Islet precursor cell (in vitro differentiated cells): ENCODE measurements around the gene YJU2.
"Not testable (repeated sequence)": the region's sequence is repeated elsewhere in the genome, so short reads cannot be mapped to it uniquely, and the experiment has no call there.

Experiments used
- DNase-seq: peaks from one replicate; pipeline ENCODE4 v3.0.0-alpha.2; 2018

YJU2 gene

GRCh38 chr19:4229179-4229931 lies 17.5 kb upstream of the YJU2 start, which contains the start of gene EBI3:
Gene EBI3, plus strand, starts transcription at chr19:4229523. Its CDS starts 28 bp downstream, at chr19:4229551.
- peak; percentile 84 for DNase-seq

GRCh38 chr19:4230237-4230636 lies 16.6 kb upstream of the YJU2 start:
- DNase-seq, result not testable (repeated sequence)

DNA sequence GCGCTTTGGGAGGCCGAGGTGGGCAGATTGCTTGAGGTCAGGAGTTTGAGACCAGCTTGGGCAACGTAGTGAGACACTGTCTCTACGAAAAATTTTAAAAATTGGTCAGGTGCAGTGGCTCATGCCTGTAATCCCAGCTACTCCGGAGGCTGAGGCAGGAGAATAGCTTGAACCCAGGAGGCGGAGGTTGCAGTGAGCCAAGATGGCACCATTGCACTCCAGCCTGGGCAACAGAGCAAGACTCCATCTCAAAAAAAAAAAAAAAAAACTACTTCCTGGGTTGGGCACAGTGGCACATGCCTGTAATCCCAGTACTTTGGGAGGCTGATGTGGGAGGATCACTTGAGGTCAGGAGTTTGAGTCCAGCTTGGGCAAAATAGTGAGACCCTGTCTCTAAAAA lies 15.4 kb upstream of the YJU2 start:
- DNase-seq, result not testable (repeated sequence)

DNA sequence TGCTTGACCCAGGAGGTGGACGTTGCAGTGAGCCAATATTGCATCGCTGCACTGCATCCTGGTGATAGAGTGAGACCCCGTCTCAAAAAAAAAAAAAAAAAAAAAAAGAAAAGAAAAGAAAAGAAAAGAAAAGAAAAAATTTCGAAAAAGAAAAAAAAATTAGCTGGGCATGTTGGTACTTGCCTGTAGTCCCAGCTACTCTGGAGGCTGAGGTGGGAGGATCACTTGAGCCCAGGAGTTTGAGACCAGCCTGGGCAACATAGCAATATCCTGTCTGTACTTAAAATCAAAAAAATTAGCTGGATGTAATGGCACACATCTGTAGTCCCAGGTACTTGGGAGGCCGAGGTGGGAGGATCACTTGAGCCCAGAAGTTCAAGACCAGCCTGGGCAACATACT lies 14.7 kb upstream of the YJU2 start:
- not testable (repeated sequence) for DNase-seq

DNA sequence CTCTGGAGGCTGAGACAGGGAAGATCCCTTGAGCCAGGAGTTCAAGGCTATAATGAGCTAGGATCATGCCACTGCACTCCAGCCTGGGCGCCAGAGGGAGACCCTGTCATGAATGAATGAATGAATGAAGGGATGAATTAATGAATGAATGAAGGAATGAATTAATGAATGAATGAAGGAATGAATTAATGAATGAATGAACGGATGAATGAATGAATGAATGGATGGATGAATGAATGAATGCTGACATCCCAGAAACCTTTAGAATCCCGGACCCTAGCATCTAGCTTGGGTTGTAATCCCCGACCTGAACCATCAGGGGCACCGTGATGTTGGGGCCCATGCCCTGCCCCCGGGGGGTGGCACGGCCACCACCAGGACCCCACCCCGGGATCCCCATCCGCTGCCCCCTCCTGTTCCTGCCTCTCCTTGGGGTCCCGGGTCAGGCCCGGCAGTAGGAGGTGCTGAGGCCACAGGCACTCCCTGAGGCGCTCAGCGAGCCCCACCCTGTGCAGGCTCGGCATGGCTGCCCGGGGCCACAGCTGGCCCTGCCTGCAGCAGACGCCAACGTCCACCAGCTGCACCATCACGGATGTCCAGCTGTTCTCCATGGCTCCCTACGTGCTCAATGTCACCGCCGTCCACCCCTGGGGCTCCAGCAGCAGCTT lies 14.1 kb upstream of the YJU2 start:
- no peak for DNase-seq

DNA sequence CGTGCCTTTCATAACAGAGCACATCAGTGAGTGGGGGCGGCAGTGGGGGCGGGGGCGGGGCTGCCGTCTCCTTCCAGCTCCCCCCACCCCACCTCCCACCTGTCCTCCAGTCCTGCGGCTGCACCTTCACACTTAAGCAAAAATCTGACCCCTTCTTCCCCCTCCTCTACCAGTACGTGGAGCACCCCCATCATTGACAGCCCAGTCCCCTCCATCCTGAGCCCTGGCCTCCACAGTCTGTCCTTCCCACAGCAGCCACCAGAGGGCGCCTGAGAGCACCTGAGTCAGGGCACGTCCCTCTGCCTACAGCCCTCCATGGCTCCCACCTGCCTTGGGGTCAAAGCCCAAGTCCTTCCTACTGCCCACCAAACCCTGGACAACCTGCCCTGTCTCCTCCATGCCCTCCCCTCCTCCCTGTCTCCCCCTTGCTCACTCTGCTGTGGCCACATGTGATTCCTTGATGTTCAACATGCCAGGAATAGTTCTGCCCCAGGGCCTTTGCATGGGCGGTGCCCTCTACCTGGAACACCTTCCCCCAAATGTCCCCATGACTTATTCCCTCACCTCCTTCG lies 13.5 kb upstream of the YJU2 start:
- DNase-seq, result peak; percentile 74

DNA sequence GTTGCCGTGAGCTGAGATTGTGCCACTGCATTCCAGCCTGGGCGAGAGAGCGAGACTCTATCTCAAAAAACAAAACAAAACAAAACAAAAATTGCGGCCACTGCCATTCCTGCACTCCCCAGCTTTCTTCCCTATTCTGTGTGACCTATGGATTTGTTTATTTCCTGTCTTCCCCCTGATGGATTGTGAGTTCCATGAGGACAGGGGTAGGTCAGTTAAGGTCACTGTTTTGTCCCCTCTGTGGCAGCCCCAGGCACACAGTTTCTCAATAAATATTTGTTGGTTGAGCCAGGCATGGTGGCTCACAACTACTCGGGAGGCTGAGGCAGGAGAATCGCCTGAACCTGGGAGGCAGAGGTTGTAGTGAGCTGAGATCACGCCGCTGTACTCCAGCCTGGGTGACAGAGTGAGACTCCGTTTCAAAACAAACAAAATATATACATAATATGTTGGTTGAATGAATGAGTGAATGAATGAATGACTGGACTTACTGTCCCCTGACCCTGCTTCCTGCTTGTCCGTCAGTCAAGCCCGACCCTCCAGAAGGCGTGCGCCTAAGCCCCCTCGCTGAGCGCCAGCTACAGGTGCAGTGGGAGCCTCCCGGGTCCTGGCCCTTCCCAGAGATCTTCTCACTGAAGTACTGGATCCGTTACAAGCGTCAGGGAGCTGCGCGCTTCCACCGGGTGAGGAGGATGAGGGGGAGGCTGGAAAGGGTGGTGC lies 12.6 kb upstream of the YJU2 start:
- DNase-seq, result no peak

GRCh38 chr19:4234862-4235201 lies 12.0 kb upstream of the YJU2 start:
- no peak for DNase-seq

DNA sequence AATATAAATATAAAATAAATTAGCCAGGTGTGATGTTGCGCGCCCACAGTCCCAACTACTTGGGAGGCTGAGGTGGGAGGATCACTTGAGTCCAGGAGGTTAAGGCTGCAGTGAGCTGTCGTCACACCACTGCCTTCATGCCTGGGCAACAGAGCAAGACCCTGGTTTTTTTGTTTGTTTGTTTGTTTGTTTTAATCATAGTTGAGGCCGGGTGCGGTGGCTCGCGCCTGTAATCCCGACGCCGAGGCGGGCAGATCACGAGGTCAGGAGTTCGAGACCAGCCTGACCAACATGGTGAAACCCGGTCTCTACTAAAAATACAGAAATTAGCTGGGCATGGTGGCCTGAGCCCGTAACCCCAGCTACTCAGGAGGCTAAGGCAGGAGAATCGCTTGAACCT lies 9.4 kb upstream of the YJU2 start:
- DNase-seq, result not testable (repeated sequence)

DNA sequence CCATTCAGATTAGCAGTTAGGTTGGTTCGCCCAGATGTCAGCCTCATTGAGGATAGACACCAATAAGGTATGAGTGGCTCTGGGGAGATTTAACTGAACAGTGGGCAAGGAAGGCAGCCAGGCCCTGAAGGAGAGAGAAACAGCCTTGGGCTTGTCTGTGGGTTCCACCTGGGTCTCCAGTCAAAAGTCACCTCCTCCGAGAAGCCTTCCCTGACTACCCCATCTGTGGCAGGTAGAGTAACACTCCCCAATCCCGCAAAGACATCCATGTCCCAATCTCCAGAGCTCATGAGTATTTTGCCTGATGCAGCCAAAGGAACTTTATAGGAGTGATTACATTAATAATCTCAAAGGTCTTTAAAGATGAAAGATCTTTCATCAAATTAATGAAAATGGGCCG lies 8.0 kb upstream of the YJU2 start:
- DNase-seq, result no peak

DNA sequence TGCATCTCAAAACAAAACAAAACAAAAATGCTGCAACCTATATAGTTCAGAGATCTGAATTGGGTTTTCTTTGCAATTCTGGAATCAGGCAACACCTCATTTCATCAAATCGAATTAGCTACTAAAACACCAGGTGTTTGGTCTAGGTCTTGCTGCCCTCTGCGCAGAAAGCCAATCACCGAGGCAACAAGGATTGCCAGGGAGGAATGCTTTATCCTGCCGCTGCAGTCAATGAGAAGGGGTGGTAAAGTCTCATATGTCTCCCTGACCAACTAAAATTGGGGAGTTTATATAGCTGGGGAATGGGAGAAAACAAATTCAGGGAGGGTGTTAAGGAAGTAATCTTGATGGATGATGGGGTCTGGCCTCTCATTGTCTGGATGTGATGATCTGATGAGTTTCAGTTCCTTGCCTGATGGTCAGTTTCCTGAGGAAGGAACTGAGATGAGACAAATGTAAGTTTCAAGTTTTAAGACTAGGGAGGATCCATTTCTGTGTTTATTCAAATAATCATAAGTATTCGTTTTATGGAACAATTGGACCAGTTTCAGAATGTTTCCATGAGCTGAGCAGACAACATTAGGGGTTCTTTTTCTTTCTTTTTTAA lies 5.0 kb upstream of the YJU2 start:
- no peak for DNase-seq

- not testable (repeated sequence) for DNase-seq
Measured at GRCh38 chr19:4245938-4246337, 942 bp upstream of the YJU2 start.

DNA sequence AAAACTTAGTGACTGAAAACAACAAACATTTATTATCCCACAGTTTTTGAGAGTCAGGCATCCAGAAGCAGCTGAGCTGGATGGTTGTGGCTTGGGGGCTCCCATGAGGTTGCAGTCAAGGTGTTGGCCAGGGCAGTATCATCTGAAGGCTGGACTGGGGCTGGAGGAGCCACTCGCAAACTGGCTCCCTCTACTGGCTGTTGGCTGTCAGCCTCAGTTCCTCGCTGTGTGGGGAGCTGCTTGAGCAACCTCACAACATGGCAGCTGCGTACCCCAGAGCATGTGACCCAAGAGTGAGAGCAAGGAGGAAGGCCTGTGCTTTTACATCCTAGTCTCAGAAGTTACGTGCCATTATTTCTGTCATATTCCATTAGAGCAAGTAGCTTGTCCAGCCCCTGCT lies 9.7 kb downstream of the YJU2 start:
- DNase-seq, result no peak

- no peak for DNase-seq
Measured at GRCh38 chr19:4257025-4257424, 10.1 kb downstream of the YJU2 start.

DNA sequence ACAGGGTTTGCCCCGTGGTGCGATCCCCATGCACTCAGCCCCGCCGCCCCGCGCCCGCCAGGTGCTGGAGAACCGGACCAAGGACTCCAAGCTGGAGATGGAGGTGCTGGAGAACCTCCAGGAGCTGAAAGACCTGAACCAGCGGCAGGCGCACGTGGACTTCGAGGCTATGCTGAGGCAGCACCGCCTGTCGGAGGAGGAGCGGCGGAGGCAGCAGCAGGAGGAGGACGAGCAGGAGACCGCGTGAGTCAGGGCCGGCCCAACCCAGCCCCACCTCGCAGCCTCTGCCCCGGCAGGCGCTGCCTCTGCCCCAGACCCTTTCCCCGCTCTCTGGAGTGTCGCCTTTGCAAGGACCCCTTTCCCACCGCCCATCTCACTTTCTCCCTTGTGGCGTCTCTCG lies 11.3 kb downstream of the YJU2 start:
- DNase-seq, result no peak

GRCh38 chr19:4260613-4261191 lies 13.8 kb downstream of the YJU2 start:
- DNase-seq, result no peak

DNA sequence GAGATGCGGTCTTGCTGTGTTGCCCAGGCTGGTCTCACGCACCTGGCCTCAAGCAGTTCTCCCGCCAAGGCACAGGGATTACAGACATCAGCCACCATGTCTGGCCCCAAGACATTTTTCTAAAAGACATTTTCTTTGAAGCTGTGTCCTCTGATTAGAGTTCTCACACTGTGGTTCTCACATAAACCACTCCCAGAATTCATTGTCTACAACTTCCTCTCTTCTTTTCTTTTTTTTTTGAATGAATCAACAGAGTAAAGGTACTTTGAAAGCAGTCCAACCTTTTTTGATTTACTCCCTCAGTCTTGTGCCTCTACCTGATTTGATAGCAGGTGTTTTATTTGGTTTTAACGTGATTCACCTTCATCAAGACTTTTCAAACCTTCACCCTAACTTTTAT lies 17.9 kb downstream of the YJU2 start:
- no peak for DNase-seq

DNA sequence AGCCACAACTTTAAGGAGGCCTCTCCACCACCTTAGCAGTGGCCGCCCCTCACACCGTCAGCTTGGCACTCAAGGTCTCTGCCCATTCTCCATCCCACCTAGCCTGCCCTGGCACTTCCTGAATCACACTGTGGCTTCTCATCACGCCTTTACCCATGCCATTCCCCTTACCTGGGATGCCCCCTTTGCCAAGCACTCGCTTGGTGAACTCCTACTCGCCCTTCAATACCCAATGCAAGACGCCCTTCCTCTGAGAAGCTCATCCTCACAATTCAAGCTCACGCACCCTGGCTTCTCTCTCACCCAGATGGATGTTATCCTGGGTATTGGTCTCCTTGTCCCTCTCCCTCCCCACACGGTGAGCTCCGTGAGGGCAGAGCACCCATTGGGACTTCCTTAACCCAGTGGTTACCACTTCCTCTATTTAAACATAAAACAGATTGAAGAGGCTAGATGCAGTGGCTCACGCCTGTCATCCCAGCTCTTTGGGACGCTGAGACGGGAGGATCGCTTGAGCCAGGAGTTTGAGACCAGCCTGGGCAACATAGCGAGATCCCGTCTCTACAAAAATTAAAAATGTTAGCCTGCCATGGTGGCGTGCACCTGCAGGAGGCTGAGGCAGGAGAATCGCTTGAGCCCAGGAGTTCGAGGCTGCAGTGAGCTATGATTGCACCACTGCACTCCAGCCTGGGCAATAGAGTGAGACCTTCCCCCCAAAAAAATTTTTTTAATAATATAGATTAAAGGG lies 19.5 kb downstream of the YJU2 start:
- DNase-seq, result no peak

DNA sequence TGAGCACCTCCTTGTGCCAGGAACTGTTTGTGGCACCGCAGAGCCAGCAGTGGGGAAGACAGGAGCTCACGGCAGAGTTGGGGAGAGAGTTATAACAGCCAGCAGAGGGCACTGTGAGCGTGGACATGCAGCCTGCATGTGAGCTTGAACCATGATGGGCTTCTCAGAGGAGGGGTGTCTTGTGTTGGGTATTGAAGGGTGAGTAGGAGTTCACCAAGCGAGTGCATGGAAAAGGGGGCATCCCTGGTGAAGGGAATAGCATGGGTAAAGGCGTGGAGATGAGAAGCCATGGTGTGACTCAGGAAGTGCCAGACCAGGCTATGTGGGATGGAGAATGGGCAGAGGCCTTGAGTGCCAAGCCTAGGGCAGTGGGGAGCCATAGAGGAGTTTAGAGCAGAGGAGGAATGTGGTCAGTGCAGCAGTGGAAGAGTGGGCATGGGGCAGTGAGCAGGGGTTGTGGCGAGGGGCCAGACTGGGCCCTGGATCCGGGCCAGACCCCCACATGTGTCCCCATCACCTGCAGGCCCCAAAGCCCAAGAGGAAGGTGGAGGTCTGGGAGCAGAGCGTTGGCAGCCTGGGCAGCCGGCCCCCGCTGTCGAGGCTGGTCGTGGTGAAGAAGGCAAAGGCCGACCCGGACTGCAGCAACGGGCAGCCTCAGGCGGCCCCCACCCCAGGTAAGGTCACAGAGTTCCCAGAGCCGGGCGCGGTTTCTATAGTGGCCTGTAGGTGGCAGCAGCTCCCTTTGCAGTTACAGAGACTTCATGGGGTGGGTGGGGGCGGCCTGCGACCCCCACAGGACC lies 20.4 kb downstream of the YJU2 start:
- DNase-seq, result peak; percentile 89

- DNase-seq, result no peak
Measured at GRCh38 chr19:4267901-4268815, 21.3 kb downstream of the YJU2 start.
